ENCODE data around the gene BLOC1S3.
"Not testable (repeated sequence)": the region's sequence is repeated elsewhere in the genome, so short reads cannot be mapped to it uniquely, and the experiment has no call there.

BLOC1S3 gene

GRCh38 chr19:45224645-45225044, 46.1 kb downstream of the BLOC1S3 start:
- no peak for DNase-seq (ENCODE audit: low read depth)

GRCh38 chr19:45229056-45229455, 50.5 kb downstream of the BLOC1S3 start:
- not testable (repeated sequence) for DNase-seq (ENCODE audit: low read depth)
